HG03039 (cell line): ENCODE measurements around the gene TRERF1.

Experiments used
- ATAC-seq: cut with Tn5 transposase; IDR thresholded peaks from one replicate; pipeline ENCODE4 v1.9.1; 2021; ENCODE audit warnings: mild to moderate bottlenecking, moderate library complexity; ENCODE audit not compliant: unreplicated experiment

TRERF1 gene

GRCh38 chr6:42374018-42374669 is 77.6 kb downstream of the TRERF1 start:
- ATAC-seq = no peak

DNA sequence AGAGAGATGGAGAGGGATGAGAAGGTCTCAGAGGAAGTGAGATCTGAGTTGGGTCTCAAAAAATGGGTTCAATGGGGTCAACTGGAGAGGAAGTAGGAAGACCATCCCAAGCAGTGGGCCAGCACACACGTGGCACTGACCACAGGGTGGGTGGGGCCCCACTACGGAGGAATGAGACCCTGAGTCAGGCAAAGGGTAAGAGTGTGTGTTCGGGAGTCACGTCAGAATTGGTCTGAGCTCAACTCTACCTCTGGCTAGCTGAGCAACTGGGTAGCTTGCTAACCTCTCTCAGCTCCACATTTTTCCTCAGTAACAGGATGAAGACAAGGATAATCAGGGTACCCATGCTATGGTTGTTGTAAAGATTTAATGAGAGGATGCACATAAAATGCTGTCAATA is 79.0 kb downstream of the TRERF1 start:
- ATAC-seq = no peak

DNA sequence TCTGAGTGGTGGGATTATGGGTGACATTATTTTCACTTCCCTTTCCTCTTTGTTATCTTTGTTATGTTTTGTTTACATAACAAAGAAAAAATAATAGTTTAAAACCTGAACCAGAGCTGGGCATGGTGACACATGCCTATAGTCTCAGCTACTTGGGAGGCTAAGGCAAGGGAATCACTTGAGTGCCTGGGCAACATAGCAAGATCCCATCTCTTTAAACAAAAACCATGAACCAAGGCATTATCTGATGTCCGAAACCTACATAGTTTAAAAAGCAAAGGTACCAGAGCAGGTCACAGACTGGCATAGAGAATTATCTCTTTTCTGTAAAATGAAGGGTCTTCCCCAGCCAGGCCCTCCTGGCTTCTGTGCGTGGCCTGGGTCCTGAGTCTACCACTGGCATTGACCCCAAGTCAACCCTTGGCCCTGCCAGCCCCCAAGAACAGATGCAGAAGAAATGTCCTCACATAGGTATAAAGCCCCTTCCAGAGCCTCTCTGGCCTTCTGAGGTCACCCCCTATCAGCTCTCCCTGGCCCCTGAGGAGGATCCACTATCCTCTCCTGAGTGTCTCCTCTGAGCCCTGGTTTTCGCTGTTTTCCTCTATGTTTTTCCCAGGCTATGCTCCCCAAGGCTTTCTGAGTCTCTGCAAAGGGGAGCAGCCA is 81.3 kb downstream of the TRERF1 start:
- no peak for ATAC-seq

DNA sequence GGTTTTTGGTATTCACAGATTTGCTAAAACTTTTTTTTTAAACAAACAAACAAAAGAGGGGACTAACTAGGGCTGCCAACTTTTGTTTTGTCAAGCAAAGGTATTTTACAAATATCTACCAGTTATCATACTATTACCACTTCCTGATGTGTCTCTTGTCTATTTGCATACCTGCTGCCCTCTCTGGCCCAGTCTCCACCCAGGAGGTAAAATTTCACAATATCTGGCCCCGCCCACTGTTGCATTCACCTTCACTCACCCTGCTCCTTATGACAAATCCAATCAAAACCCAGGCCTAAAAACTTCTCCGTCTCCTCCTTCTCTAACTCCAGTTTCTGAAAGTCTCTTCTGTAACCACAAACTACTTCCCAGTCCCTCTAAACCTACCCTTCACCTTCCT is 82.2 kb downstream of the TRERF1 start:
- no peak for ATAC-seq

- no peak for ATAC-seq
Measured at GRCh38 chr6:42368181-42368580, 83.5 kb downstream of the TRERF1 start.

DNA sequence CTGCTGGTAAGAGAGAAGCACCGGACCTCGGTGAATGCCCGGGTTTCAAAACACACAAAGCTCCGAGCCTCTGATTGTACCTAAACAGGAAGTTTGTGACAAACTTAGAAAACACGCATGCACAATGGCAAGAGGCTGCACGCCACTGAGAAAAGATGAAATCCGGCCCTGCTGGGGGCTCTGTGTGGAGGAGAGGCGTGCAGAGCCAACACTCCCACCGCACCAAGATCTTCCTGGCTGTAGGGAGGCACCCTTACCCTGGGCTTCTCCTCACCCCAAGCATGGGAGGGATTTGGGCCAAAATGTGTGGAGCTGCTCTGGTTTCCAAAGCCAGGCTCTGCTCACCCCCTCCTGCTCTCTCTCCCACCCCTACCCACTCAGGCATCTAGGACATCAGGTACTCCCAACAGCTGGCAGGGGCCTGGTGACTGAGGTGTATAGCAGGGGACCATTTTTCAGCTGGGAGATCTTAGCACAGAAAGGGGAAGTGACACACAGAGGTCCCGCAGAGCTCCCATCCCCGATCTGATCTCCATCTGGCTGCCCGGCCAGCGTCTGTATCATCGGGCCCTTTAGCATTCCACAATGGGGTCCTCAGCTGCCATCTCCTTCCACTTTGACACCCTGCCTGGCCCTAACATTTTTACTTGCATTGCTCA is 84.2 kb downstream of the TRERF1 start:
- no peak for ATAC-seq

DNA sequence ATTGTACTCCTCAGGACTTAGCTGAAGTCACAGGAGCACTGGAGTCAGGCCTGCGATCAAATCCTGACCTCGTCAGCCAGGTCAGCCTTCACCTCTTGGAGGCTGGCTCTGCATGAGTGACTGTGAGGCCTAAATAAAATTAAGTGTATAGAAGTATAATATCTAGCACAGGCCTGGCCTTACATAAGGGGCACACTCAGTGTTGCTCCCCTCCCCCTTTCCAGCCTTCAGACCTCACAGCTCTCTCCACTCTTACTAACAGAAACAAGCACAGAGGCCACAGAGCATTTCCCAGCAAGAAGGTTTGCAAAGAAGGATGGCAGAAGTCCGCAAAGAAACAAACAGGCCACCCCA is 84.8 kb downstream of the TRERF1 start:
- no peak for ATAC-seq

GRCh38 chr6:42366011-42366705 is 85.6 kb downstream of the TRERF1 start:
- ATAC-seq = no peak

DNA sequence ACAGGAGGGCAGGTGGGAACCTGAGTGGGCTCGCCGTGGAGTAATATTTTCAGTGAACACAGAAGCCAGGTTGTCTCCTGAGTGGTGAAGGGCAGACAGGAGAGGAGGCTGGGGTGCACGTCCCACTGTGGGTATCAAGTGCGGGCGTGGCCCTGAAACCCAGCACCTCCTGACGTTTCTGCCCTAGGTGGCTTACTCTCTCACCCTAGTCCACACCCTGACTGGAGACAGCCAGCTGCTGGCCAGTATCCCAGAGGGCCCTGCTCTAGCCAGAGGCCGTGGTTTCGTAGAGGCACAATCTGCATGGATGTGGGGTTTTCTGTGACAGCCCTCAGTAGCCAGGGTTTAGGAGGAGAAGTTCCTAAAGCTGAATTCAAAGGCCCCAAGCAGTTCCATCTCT is 86.7 kb downstream of the TRERF1 start:
- ATAC-seq = no peak

DNA sequence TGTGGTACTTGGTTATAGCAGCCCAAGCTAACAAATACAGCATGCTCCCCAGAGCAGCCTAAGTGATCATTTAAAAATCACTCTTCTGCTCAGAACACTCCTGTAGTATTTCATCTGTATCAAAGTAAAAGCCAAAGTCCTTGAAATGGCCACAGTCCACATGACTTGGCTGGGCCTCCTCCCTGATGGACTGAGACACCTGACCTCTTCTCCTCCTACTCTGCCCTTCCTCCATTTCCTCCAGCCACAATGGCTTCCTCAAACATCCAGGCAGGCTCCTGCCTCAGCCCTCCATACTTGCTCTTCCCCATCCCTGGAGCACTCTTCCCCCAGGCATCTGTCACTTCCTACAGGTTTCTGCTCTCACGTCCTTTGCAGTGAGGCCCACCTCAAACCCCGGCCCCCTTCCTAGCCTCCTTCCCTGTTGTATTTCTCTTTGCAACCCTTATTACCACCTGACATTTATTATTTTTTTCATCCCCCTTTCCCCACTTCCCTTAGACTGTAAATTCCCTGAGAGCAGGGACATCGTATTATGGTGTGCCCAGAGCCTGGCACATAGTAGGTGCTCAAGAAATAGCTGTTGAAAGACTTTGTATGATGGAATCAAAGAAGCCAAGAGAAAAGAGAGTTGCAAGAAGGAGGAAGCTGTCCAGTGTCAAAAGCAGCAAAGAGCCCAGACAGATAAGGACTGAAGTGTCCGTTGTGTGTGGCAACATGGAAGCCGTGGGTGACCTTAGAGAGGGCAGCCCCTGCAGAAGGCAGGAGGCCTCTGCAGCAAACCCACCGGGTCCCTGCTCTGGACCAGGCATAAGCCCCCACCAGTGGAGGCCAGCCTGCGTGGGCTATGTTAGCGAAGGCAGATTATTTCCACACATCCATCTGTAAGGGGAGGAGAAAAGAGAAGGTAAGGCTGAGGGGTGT is 87.5 kb downstream of the TRERF1 start:
- no peak for ATAC-seq

DNA sequence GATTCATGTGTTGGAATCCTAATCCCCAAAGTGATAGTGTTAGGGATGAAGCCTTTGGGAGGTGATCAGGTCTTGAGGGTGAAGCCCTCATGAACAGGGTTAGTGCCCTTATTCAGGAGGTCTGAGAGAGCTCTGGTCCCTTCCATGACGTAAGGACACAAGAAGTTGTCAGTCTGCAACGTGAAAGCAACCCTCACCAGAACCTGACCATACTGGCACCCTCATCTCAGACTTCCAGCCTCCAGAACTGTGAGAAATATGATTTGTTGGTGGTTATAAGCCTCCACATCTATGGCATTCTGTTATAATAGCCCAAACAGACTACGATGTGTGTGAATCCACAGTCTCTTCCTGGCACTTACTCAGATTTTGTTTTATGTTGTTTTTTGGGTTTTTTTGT is 90.7 kb downstream of the TRERF1 start:
- no peak for ATAC-seq

DNA sequence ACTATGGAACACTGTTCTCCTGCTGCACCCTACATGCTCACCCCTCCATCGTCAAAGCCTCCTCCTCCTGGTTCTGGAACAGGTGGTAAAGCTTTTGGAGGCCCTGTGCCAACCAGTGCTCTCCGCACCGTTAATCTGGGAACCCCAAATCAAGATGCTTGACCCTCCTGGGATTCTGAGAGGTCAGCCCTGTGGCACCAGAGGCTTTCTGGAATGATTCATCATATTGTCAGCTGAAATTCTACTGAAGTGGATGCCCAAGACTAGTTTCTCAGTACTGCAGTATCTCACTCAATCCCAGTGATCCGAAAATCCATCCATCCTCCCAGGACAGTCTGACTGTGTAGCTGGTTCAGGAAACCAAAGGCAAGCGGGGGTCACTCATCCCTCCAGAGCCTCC is 92.7 kb downstream of the TRERF1 start:
- no peak for ATAC-seq

DNA sequence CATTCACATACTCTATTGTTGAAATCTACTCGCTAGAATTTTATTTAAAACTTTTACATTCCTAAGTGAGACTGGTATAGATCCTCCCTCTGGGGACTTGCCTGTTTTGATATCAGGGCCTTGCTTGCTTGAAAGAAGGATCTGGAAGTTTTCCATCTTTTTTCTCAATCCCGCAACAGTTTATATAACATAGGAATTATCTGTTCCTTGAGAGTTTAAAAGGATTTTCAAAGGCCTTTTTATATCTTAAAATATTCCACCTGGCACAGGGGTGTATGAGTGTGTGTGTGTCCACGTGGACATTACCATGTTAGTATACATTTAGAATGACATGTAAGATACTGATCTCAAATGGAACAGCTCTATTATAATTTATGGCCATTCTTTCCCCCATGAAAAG is 96.3 kb downstream of the TRERF1 start:
- ATAC-seq = no peak

GRCh38 chr6:42354702-42355101 is 97.0 kb downstream of the TRERF1 start:
- ATAC-seq = no peak

GRCh38 chr6:42352856-42353564 is 98.7 kb downstream of the TRERF1 start:
- no peak for ATAC-seq

- no peak for ATAC-seq
Measured at GRCh38 chr6:42350911-42351310, 100.8 kb downstream of the TRERF1 start.

DNA sequence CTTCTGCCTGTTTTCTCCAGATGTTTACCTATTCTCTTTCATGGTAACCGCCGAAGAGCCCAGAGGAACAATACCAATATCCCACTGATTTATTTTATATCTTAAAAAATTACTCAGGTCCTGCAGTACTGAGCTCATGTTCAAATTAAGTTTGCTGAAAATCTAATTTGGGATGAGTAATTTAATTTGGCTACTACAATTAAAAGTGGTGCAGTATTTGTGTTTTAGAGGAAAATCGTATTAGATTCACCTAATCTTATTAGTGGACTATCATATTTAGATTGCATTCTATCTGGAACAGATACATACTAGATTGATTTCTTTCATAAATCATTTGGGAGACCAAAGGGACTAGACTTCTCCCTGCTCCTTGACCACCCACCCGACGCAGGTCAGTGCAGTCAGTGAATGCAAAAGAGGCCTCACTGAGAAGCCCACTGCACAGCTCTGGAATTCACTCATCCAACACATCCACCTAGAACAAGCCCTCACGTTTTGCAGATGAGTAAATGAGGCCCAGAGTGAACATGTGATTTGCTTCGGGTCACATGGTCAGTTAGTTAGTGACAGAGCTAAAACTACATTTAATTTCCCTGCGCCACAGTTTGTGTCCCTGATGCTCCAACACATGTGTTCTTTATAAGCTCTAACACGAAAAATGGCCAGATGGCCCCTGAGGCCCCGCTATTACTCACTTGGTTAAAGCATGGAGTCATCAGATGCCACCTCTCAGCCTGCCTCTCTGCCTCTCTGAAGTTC is 101.8 kb downstream of the TRERF1 start:
- ATAC-seq = no peak

GRCh38 chr6:42347456-42347855 is 104.3 kb downstream of the TRERF1 start:
- no peak for ATAC-seq

- no peak for ATAC-seq
Measured at GRCh38 chr6:42345696-42346416, 105.9 kb downstream of the TRERF1 start.
